Measurements from ENCODE around the gene HOXA5. TPM values are rescaled to one million over a fixed set of nuclear protein-coding genes. Genes with fewer than 3 reads are reported as not detected.

HOXA5 gene
- total RNA-seq, 1 experiment from 2014 or later, result 6.7 TPM

DNA sequence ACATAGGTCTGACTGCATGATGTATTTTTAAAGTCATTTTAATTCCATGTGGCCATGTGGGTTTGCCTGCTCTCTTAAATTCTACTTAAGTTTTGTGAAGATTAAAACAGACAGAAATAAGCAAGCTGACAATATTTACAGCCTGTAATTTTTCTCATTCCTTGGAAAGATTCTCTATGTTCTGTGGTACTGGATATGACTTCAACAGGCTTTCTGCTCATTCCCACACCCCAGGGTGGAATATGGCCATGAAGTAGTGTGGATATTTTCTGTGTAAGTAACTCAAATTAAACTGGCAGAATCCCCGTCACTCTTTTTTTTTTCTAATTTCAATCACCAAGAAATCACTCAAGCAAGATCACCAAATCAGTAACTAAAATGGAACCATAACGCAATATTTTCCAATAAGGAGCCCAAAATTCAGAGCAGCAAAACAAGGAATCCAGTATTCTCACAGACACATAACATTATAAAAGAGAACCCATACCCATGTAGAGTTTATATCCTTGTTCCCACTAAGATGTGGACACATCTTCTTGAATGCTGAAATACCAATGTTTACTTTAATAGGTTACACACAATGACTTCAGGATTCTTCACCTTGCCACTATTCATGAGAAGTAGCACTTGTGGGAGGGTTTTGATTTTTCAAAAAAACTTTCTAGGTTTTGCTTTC lies 5.7 kb downstream of the HOXA5 start:
- ChIA-PET CTCF (interaction anchor here (0.6 kb wide), 1 partner anchor 769 kb away, joined by 3 read pairs; no protein-coding TSS in a partner anchor), RAD21 (ENCODE audit: low non-redundant PET in 1 of 2, low total read pairs in 2 of 2, uncharacterized antibody in 2 of 2, unreplicated experiment in 2 of 2) (no interaction called here), POLR2A (no interaction called here)
- TF ChIP-seq CEBPB (IDR thresholded peaks at IDR 0.05; ENCODE audit: low read depth) (no peak), EGR1 (IDR thresholded peaks at IDR 0.05; ENCODE audit: low read depth) (no peak), EZH2 (IDR thresholded peaks at IDR 0.05) (no peak), CBX3 (IDR thresholded peaks at IDR 0.05; ENCODE audit: low read depth) (no peak), TCF7L2 (IDR thresholded peaks at IDR 0.05; ENCODE audit: borderline replicate concordance, extremely low read depth, insufficient read depth, insufficient read length) (no peak), SIN3A (IDR thresholded peaks at IDR 0.05; ENCODE audit: low read depth) (no peak)
- TF ChIP-seq, protein P1, sequence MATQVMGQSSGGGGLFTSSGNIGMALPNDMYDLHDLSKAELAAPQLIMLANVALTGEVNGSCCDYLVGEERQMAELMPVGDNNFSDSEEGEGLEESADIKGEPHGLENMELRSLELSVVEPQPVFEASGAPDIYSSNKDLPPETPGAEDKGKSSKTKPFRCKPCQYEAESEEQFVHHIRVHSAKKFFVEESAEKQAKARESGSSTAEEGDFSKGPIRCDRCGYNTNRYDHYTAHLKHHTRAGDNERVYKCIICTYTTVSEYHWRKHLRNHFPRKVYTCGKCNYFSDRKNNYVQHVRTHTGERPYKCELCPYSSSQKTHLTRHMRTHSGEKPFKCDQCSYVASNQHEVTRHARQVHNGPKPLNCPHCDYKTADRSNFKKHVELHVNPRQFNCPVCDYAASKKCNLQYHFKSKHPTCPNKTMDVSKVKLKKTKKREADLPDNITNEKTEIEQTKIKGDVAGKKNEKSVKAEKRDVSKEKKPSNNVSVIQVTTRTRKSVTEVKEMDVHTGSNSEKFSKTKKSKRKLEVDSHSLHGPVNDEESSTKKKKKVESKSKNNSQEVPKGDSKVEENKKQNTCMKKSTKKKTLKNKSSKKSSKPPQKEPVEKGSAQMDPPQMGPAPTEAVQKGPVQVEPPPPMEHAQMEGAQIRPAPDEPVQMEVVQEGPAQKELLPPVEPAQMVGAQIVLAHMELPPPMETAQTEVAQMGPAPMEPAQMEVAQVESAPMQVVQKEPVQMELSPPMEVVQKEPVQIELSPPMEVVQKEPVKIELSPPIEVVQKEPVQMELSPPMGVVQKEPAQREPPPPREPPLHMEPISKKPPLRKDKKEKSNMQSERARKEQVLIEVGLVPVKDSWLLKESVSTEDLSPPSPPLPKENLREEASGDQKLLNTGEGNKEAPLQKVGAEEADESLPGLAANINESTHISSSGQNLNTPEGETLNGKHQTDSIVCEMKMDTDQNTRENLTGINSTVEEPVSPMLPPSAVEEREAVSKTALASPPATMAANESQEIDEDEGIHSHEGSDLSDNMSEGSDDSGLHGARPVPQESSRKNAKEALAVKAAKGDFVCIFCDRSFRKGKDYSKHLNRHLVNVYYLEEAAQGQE (IDR thresholded peaks at IDR 0.05; ENCODE audit: low read depth), result no peak
- TF ChIP-seq, protein P2, sequence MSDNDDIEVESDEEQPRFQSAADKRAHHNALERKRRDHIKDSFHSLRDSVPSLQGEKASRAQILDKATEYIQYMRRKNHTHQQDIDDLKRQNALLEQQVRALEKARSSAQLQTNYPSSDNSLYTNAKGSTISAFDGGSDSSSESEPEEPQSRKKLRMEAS (IDR thresholded peaks at IDR 0.05), result no peak
- DNase-seq (ENCODE audit: low read depth, low spot score) (no peak), ATAC-seq (no peak)
- no TSS peak for BruUV-seq (replicated peaks)
- no peaks in the 10 kb centered on the region for H3K79me2 ChIP-seq (ENCODE audit: insufficient read depth, low read length)
- H3K36me3 ChIP-seq (ENCODE audit: control insufficient read depth in 1 of 2, insufficient read depth in 2 of 2, low read length in 2 of 2), result peaks cover 0 to 2% of the 10 kb centered on the region in 2 experiments; a peak in 1 of 4 replicates
- H3K27me3 ChIP-seq (ENCODE audit: insufficient read depth, low read length), result no peaks in the 10 kb centered on the region
- H3K4me3 ChIP-seq (replicated peaks in 1 of 2; ENCODE audit: low read depth in 1 of 2, low read length in 2 of 2), result no peak overlapping the region
- intact Hi-C loops (cut with micrococcal nuclease), result no loop called here
- H2AFZ ChIP-seq (ENCODE audit: low read depth, low read length, poor library complexity, severe bottlenecking), result no peak overlapping the region
- H3K9me2 ChIP-seq (ENCODE audit: insufficient read depth), result no peaks in the 10 kb centered on the region
- peaks cover 36 to 57% of the 10 kb centered on the region in 2 experiments for H3K4me1 ChIP-seq (ENCODE audit: control insufficient read depth in 1 of 2, insufficient read depth in 2 of 2, low read length in 2 of 2)
- H3K27ac ChIP-seq (ENCODE audit: low read depth, low read length), result no peak overlapping the region
- H3K4me2 ChIP-seq (ENCODE audit: low read length), result no peak overlapping the region
- H4K20me1 ChIP-seq (ENCODE audit: insufficient read depth), result no peaks in the 10 kb centered on the region
- no peak overlapping the region for H3K9ac ChIP-seq (ENCODE audit: low read length)
- no peaks in the 10 kb centered on the region for H3K9me3 ChIP-seq (ENCODE audit: control insufficient read depth in 1 of 2, insufficient read depth in 1 of 2, low read depth in 1 of 2, low read length in 2 of 2)
